H9 (cell line): ENCODE results near the gene OR6M1. TPM values are rescaled to one million over a fixed set of nuclear protein-coding genes. Genes with fewer than 3 reads are reported as not detected.

Source experiments
- DNase-seq: peaks from one replicate; pipeline ENCODE4 v3.0.0-alpha.2; 2017
- H2AFZ ChIP-seq: one replicate; pipeline ENCODE4 v1.6.1; 2013; ENCODE audit warnings: mild to moderate bottlenecking, low read length, control low read depth, moderate library complexity
- H2AK5ac ChIP-seq: 2 replicates; pipeline ENCODE4 v1.6.1; 2013; ENCODE audit warnings: low read length, control low read depth, mixed read lengths; ENCODE audit not compliant: insufficient read length
- H2BK120ac ChIP-seq: one replicate; pipeline ENCODE4 v1.6.1; 2013; ENCODE audit warnings: low read depth, mild to moderate bottlenecking, low read length, control low read depth, inconsistent platforms; ENCODE audit not compliant: poor library complexity, severe bottlenecking
- H2BK12ac ChIP-seq: 2 replicates; pipeline ENCODE4 v1.6.1; 2013; ENCODE audit warnings: low read length, control low read depth, mixed read lengths, low read depth; ENCODE audit not compliant: insufficient read length
- H2BK15ac ChIP-seq: 2 replicates; pipeline ENCODE4 v1.6.1; 2013; ENCODE audit warnings: low read depth, low read length, control low read depth
- H2BK20ac ChIP-seq: one replicate; pipeline ENCODE4 v1.6.1; 2013; ENCODE audit warnings: low read depth, mild to moderate bottlenecking, low read length, control low read depth, inconsistent platforms; ENCODE audit not compliant: poor library complexity, severe bottlenecking
- H2BK5ac ChIP-seq: 2 replicates; pipeline ENCODE4 v1.6.1; 2013; ENCODE audit warnings: low read length, control low read depth, mixed read lengths; ENCODE audit not compliant: insufficient read length
- H3K14ac ChIP-seq: 2 replicates; pipeline ENCODE4 v1.6.1; 2013; ENCODE audit warnings: low read length, control low read depth; ENCODE audit not compliant: insufficient read depth
- H3K18ac ChIP-seq: 2 replicates; pipeline ENCODE4 v1.6.1; 2013; ENCODE audit warnings: low read depth, mild to moderate bottlenecking, mixed read lengths, low read length, control low read depth; ENCODE audit not compliant: insufficient read length
- H3K23ac ChIP-seq: 2 replicates; pipeline ENCODE4 v1.6.1; 2013; ENCODE audit warnings: low read length, control low read depth, mixed read lengths, low read depth; ENCODE audit not compliant: insufficient read length
- H3K23me2 ChIP-seq: 2 replicates; pipeline ENCODE4 v1.6.1; 2013; ENCODE audit warnings: low read depth, mild to moderate bottlenecking, mixed read lengths, low read length, control low read depth; ENCODE audit not compliant: insufficient read length, poor library complexity, severe bottlenecking
- H3K27ac ChIP-seq: 2 replicates; pipeline ENCODE4 v1.5.1; 2013; ENCODE audit warnings: low read length, control low read depth, mixed read lengths, low read depth; ENCODE audit not compliant: insufficient read length
- H3K27me3 ChIP-seq: 2 replicates; pipeline ENCODE4 v1.6.1; 2013; ENCODE audit warnings: low read length, control low read depth, inconsistent platforms; ENCODE audit not compliant: insufficient read depth
- H3K4ac ChIP-seq: 2 replicates; pipeline ENCODE4 v1.6.1; 2013; ENCODE audit warnings: low read depth, mild to moderate bottlenecking, control low read depth, inconsistent platforms, low read length, moderate library complexity
- H3K4me1 ChIP-seq: 2 replicates; pipeline ENCODE4 v1.6.1; 2013; ENCODE audit warnings: low read length, control low read depth, inconsistent platforms; ENCODE audit not compliant: insufficient read depth
- H3K4me2 ChIP-seq: 2 replicates; pipeline ENCODE4 v1.6.1; 2013; ENCODE audit warnings: low read length, control low read depth, mixed read lengths; ENCODE audit not compliant: insufficient read length, insufficient read depth
- H3K56ac ChIP-seq: 2 replicates; pipeline ENCODE4 v1.6.1; 2013; ENCODE audit warnings: low read depth, mild to moderate bottlenecking, mixed read lengths, low read length, control low read depth; ENCODE audit not compliant: insufficient read length
- H3K79me1 ChIP-seq: 2 replicates; pipeline ENCODE4 v1.6.1; 2013; ENCODE audit warnings: low read depth, mild to moderate bottlenecking, moderate library complexity, low read length, control low read depth, inconsistent platforms; ENCODE audit not compliant: insufficient read depth, poor library complexity, severe bottlenecking
- H3K79me2 ChIP-seq: 2 replicates; pipeline ENCODE4 v1.6.1; 2013; ENCODE audit warnings: low read length, control low read depth, inconsistent platforms; ENCODE audit not compliant: insufficient read depth
- H3K9ac ChIP-seq: 2 replicates; pipeline ENCODE4 v1.6.1; 2013; ENCODE audit warnings: low read length, control low read depth, mixed read lengths; ENCODE audit not compliant: insufficient read length; ENCODE audit errors: extremely low read depth
- H3K9me3 ChIP-seq: one replicate; pipeline ENCODE4 v1.6.1; 2013; ENCODE audit warnings: low read depth, low read length, inconsistent platforms; ENCODE audit not compliant: control insufficient read depth
- H3T11ph ChIP-seq: one replicate; pipeline ENCODE4 v1.6.1; 2013; ENCODE audit warnings: mild to moderate bottlenecking, low read length, control low read depth, inconsistent platforms
- H4K20me1 ChIP-seq: one replicate; pipeline ENCODE4 v1.6.1; 2013; ENCODE audit not compliant: control insufficient read depth, insufficient read length, insufficient read depth
- H4K5ac ChIP-seq: 2 replicates; pipeline ENCODE4 v1.6.1; 2013; ENCODE audit warnings: low read depth, mild to moderate bottlenecking, mixed read lengths, low read length, control low read depth; ENCODE audit not compliant: insufficient read length
- H4K8ac ChIP-seq: replicated peaks from 2 replicates; pipeline ENCODE4 v1.6.1; 2013; ENCODE audit warnings: low read length, control low read depth, mixed read lengths, low read depth; ENCODE audit not compliant: insufficient read length
- H4K91ac ChIP-seq: 2 replicates; pipeline ENCODE4 v1.6.1; 2013; ENCODE audit warnings: low read depth, mild to moderate bottlenecking, moderate library complexity, mixed read lengths, low read length, control low read depth; ENCODE audit not compliant: insufficient read length
- H3K27ac Mint-ChIP-seq, 3 experiments: 2 replicates in 2 of 3; 3 replicates in 1 of 3; pipeline ENCODE4 v1.8.0; 2020 to 2021; ENCODE audit warnings: mixed read lengths in 3 of 3, mild to moderate bottlenecking in 1 of 3, moderate library complexity in 1 of 3
- H3K27me3 Mint-ChIP-seq: 2 replicates; pipeline ENCODE4 v1.8.0; 2021; ENCODE audit warnings: low read depth, mild to moderate bottlenecking, moderate library complexity, mixed read lengths
- H3K36me3 Mint-ChIP-seq, 3 experiments: 2 replicates in 2 of 3; 3 replicates in 1 of 3; pipeline ENCODE4 v1.8.0; 2020 to 2021; ENCODE audit warnings: low read depth in 3 of 3, mixed read lengths in 3 of 3; ENCODE audit not compliant: insufficient read depth in 1 of 3
- H3K4me1 Mint-ChIP-seq, 2 experiments: 2 replicates each; pipeline ENCODE4 v1.8.0; 2020; ENCODE audit warnings: mixed read lengths in 2 of 2
- H3K4me3 Mint-ChIP-seq, 2 experiments: 2 replicates in 1 of 2; 3 replicates in 1 of 2; pipeline ENCODE4 v1.8.0; 2020 to 2021; ENCODE audit warnings: mild to moderate bottlenecking in 2 of 2, mixed read lengths in 2 of 2, moderate library complexity in 1 of 2
- H3K9me3 Mint-ChIP-seq, 2 experiments: 2 replicates in 1 of 2; 3 replicates in 1 of 2; pipeline ENCODE4 v1.8.0; 2020; ENCODE audit warnings: mild to moderate bottlenecking in 2 of 2, mixed read lengths in 2 of 2, moderate library complexity in 1 of 2
- WGBS: extraction: QIAGEN DNeasy Blood & Tissue Kit; methylation state at CpG from one replicate; pipeline ENCODE4 v1.1.7; 2013; ENCODE audit warnings: missing lambda C conversion rate, low lambda C conversion rate, mixed read lengths; ENCODE audit not compliant: insufficient read length; ENCODE audit errors: extremely low coverage; 5-methylcytosine and 5-hydroxymethylcytosine counted together
- total RNA-seq: library from RNA; stranded (reverse); gene quantifications from 2 replicates; pipeline ENCODE4 v1.2.1, GENCODE V29; 2021
- TF ChIP-seq, protein P1 (sequence below): fragments of 200-600 bp; sonication (generic); conservative IDR thresholded peaks from 3 replicates; pipeline ENCODE4 v1.8.0; 2021; ENCODE audit warnings: antibody characterized with exemption, mild to moderate bottlenecking

OR6M1 gene
- total RNA-seq, 1 experiment from 2014 or later = not detected

DNA sequence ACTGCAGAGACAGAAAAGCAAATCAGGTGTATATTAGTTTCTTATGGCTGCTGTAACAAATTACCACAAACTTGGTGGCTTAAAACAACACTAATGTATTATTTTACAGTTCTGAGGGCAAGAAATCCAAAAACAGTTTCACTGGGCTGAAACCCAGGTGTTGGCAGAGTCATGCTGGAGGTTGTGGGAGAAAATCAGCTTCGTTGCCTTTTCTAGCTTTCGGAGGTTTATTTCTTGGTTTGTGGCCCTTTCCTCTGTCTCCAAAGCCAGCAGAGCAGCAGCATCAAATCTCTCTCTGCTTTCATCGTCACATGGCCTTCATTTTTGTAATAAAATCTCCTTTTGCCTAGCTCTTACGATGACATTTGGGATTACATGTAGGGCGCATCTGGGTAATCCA is 33.0 kb upstream of the OR6M1 start:
- Histone ChIP-seq H3K9me3 (no peaks in the 10 kb centered on the region), H2AK5ac (no peak overlapping the region), H3K4me2 (no peak overlapping the region), H2BK120ac (no peak overlapping the region), H2BK15ac (no peak overlapping the region), H3K9ac (no peak overlapping the region), H3K23me2 (no peaks in the 10 kb centered on the region), H3K18ac (no peak overlapping the region), H2BK20ac (no peak overlapping the region), H3K23ac (no peak overlapping the region), H3K14ac (no peak overlapping the region), H3K56ac (no peak overlapping the region), H4K8ac (no peak overlapping the region), H3K27ac (no peak overlapping the region), H3K27me3 (no peaks in the 10 kb centered on the region), H3K4me1 (no peaks in the 10 kb centered on the region), H2AFZ (peak overlapping the region; percentile 62), H2BK12ac (no peak overlapping the region), H4K5ac (no peak overlapping the region), H4K91ac (no peak overlapping the region), H4K20me1 (no peaks in the 10 kb centered on the region), H3K79me1 (no peaks in the 10 kb centered on the region), H2BK5ac (no peak overlapping the region), H3K79me2 (no peaks in the 10 kb centered on the region), H3T11ph (no peak overlapping the region), H3K4ac (no peak overlapping the region)
- H3K4me1 Mint-ChIP-seq = peaks cover 8% of the 10 kb centered on the region in 2 experiments
- DNase-seq = no peak
- H3K36me3 Mint-ChIP-seq = no peaks in the 10 kb centered on the region; a peak in 1 of 7 replicates
- WGBS = no CpG with 5 or more reads among the region's 5 CpGs
- TF ChIP-seq, protein P1, sequence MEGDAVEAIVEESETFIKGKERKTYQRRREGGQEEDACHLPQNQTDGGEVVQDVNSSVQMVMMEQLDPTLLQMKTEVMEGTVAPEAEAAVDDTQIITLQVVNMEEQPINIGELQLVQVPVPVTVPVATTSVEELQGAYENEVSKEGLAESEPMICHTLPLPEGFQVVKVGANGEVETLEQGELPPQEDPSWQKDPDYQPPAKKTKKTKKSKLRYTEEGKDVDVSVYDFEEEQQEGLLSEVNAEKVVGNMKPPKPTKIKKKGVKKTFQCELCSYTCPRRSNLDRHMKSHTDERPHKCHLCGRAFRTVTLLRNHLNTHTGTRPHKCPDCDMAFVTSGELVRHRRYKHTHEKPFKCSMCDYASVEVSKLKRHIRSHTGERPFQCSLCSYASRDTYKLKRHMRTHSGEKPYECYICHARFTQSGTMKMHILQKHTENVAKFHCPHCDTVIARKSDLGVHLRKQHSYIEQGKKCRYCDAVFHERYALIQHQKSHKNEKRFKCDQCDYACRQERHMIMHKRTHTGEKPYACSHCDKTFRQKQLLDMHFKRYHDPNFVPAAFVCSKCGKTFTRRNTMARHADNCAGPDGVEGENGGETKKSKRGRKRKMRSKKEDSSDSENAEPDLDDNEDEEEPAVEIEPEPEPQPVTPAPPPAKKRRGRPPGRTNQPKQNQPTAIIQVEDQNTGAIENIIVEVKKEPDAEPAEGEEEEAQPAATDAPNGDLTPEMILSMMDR = no peak
- no peaks in the 10 kb centered on the region for H3K27me3 Mint-ChIP-seq
- no peaks in the 10 kb centered on the region; a peak in 1 of 5 replicates for H3K9me3 Mint-ChIP-seq
- no peak overlapping the region for H3K4me3 Mint-ChIP-seq
- no peak overlapping the region for H3K27ac Mint-ChIP-seq
